BJ (cell line): ENCODE measurements around the gene RFX3. TPM values are rescaled to one million over a fixed set of nuclear protein-coding genes. Genes with fewer than 3 reads are reported as not detected.
"Not testable (repeated sequence)": the region's sequence is repeated elsewhere in the genome, so short reads cannot be mapped to it uniquely, and the experiment has no call there.

Experiments used
- CTCF ChIA-PET: fragments of 350-600 bp; formaldehyde crosslinking; extraction: SDS; loops from one replicate; lab custom pipeline; 2021; ENCODE audit warnings: antibody characterized with exemption, inconsistent platforms; lab: Yijun Ruan, JAX
- POLR2A ChIA-PET: fragments of 300-600 bp; sonication (Branson Sonifier 250); formaldehyde crosslinking; extraction: SDS; loops from one replicate; lab custom pipeline; 2021; ENCODE audit warnings: antibody characterized with exemption; lab: Charles Lee
- DNase-seq: peaks from one replicate; pipeline ENCODE4 v3.0.0-alpha.2; 2011; ENCODE audit warnings: low read depth
- H3K27me3 ChIP-seq: 2 replicates; pipeline ENCODE4 v1.6.0; 2011; ENCODE audit warnings: low read length; ENCODE audit not compliant: control insufficient read depth, insufficient read depth
- H3K36me3 ChIP-seq: 2 replicates; pipeline ENCODE4 v1.5.1; 2011; ENCODE audit warnings: low read length; ENCODE audit not compliant: control insufficient read depth, insufficient read depth
- H3K4me3 ChIP-seq: 2 replicates; pipeline ENCODE4 v1.5.1; 2011; ENCODE audit warnings: low read depth, mild to moderate bottlenecking, control low read depth, low read length
- CTCF ChIP-seq: IDR thresholded peaks from 2 replicates; pipeline ENCODE4 v1.5.1; 2011; ENCODE audit warnings: low read depth, mild to moderate bottlenecking, control low read depth, inconsistent platforms, low read length, moderate library complexity; ENCODE audit not compliant: insufficient read depth
- polyA plus RNA-seq: library from polyadenylated mRNA; depleted of rRNA; stranded (reverse); fragments of >200 nt; gene quantifications from 2 replicates; pipeline ENCODE4 v1.2.3, GENCODE V29; 2011

The RFX3 gene
- polyA plus RNA-seq, 1 experiment, result 2.2 TPM

- TF ChIP-seq CTCF, result no peak
- no peaks in the 10 kb centered on the region for H3K36me3 ChIP-seq
- ChIA-PET CTCF (no interaction called here), POLR2A (no interaction called here)
- no peaks in the 10 kb centered on the region for H3K27me3 ChIP-seq
- no peak overlapping the region for H3K4me3 ChIP-seq
- DNase-seq, result no peak
Observed at GRCh38 chr9:3329361-3329760, 196.4 kb downstream of the RFX3 start.

GRCh38 chr9:3323714-3324113, 202.1 kb downstream of the RFX3 start:
- Histone ChIP-seq H3K36me3 (no peaks in the 10 kb centered on the region), H3K4me3 (no peak overlapping the region), H3K27me3 (no peaks in the 10 kb centered on the region)
- ChIA-PET CTCF (interaction anchor here (1.2 kb wide), 1 partner anchor 14 kb away, joined by 3 read pairs; no protein-coding TSS in a partner anchor), POLR2A (no interaction called here)
- no peak for DNase-seq
- TF ChIP-seq CTCF, result no peak

GRCh38 chr9:3321186-3321585, 204.6 kb downstream of the RFX3 start:
- ChIA-PET POLR2A (no interaction called here), CTCF (no interaction called here)
- no peak overlapping the region for H3K4me3 ChIP-seq
- H3K27me3 ChIP-seq, result no peaks in the 10 kb centered on the region
- DNase-seq, result no peak
- no peak for TF ChIP-seq CTCF
- no peaks in the 10 kb centered on the region for H3K36me3 ChIP-seq

GRCh38 chr9:3312595-3312994, 213.2 kb downstream of the RFX3 start:
- DNase-seq, result not testable (repeated sequence)
- ChIA-PET CTCF (interaction anchor here (1.2 kb wide), 1 partner anchor 128 kb away, joined by 3 read pairs; no protein-coding TSS in a partner anchor), POLR2A (interaction anchor here (0.6 kb wide), 1 partner anchor 26 kb away, joined by 11 read pairs; no protein-coding TSS in a partner anchor)

GRCh38 chr9:3308609-3309008, 217.2 kb downstream of the RFX3 start:
- ChIA-PET POLR2A (no interaction called here), CTCF (interaction anchor here (1.3 kb wide), 1 partner anchor 29 kb away, joined by 3 read pairs; no protein-coding TSS in a partner anchor)
- no peak for DNase-seq
- Histone ChIP-seq H3K4me3 (no peak overlapping the region), H3K27me3 (no peaks in the 10 kb centered on the region), H3K36me3 (no peaks in the 10 kb centered on the region)
- TF ChIP-seq CTCF, result no peak

More at GRCh38 chr9:3312595-3312994, 213.2 kb downstream of the RFX3 start:
- not testable (repeated sequence) for H3K4me3 ChIP-seq, H3K27me3 ChIP-seq, H3K36me3 ChIP-seq

GRCh38 chr9:3304388-3304787, 221.4 kb downstream of the RFX3 start:
- DNase-seq, POLR2A ChIA-PET, CTCF ChIA-PET: not testable (repeated sequence)

More at GRCh38 chr9:3304388-3304787, 221.4 kb downstream of the RFX3 start:
- H3K36me3 ChIP-seq, H3K4me3 ChIP-seq, H3K27me3 ChIP-seq: not testable (repeated sequence)
